ENCODE results near the gene UBIAD1. TPM values are rescaled to one million over a fixed set of nuclear protein-coding genes. Genes with fewer than 3 reads are reported as not detected.

UBIAD1 gene, protein sequence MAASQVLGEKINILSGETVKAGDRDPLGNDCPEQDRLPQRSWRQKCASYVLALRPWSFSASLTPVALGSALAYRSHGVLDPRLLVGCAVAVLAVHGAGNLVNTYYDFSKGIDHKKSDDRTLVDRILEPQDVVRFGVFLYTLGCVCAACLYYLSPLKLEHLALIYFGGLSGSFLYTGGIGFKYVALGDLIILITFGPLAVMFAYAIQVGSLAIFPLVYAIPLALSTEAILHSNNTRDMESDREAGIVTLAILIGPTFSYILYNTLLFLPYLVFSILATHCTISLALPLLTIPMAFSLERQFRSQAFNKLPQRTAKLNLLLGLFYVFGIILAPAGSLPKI
- 9.4 to 11.9 TPM (median 10.5 TPM) in 3 replicates for total RNA-seq
- long read RNA-seq, transcript UBIAD1-202 (2 exons, 3,646 nt) = major isoform, 36 of 41 reads
- long read RNA-seq, partial matches to known transcripts = 0 of 41 reads
- long read RNA-seq, other reads (novel, unspliced or antisense) = 5 of 41 reads

- TF ChIP-seq, protein P1, sequence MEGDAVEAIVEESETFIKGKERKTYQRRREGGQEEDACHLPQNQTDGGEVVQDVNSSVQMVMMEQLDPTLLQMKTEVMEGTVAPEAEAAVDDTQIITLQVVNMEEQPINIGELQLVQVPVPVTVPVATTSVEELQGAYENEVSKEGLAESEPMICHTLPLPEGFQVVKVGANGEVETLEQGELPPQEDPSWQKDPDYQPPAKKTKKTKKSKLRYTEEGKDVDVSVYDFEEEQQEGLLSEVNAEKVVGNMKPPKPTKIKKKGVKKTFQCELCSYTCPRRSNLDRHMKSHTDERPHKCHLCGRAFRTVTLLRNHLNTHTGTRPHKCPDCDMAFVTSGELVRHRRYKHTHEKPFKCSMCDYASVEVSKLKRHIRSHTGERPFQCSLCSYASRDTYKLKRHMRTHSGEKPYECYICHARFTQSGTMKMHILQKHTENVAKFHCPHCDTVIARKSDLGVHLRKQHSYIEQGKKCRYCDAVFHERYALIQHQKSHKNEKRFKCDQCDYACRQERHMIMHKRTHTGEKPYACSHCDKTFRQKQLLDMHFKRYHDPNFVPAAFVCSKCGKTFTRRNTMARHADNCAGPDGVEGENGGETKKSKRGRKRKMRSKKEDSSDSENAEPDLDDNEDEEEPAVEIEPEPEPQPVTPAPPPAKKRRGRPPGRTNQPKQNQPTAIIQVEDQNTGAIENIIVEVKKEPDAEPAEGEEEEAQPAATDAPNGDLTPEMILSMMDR (IDR thresholded peaks at IDR 0.05) = peak; percentile 38
- peak within 1 kb of the TSS; percentile 89 for H3K4me3 Mint-ChIP-seq (ENCODE audit: unreplicated experiment)
- peak within 1 kb of the TSS; percentile 90 for H3K27ac Mint-ChIP-seq (ENCODE audit: unreplicated experiment)
- H3K4me1 Mint-ChIP-seq (ENCODE audit: low read depth) = peaks cover 26% of the 10 kb centered on the region
- H3K36me3 Mint-ChIP-seq (ENCODE audit: low read depth) = peaks cover 3% of the 10 kb centered on the region
- no peaks in the 10 kb centered on the region for H3K27me3 Mint-ChIP-seq (ENCODE audit: low read depth)
- no peaks in the 10 kb centered on the region for H3K9me3 Mint-ChIP-seq (ENCODE audit: low read depth)
- no peak for DNase-seq (ENCODE audit: low spot score)
These were observed at the start of gene UBIAD1 for GRCh38 chr1:11272832-11273594. TSS of gene UBIAD1 (plus strand) at chr1:11273198. CDS start at chr1:11273532, 334 bp downstream.

- H3K9me3 Mint-ChIP-seq (ENCODE audit: low read depth) = no peaks in the 10 kb centered on the region
- peaks cover 6% of the 10 kb centered on the region for H3K4me1 Mint-ChIP-seq (ENCODE audit: low read depth)
- no peak for DNase-seq (ENCODE audit: low spot score)
- peaks cover 48% of the 10 kb centered on the region for H3K36me3 Mint-ChIP-seq (ENCODE audit: low read depth)
- peak overlapping the region; percentile 14 for H3K27ac Mint-ChIP-seq (ENCODE audit: unreplicated experiment)
- no peaks in the 10 kb centered on the region for H3K27me3 Mint-ChIP-seq (ENCODE audit: low read depth)
- TF ChIP-seq, protein P1 (IDR thresholded peaks at IDR 0.05) = no peak
- H3K4me3 Mint-ChIP-seq (ENCODE audit: unreplicated experiment) = no peak overlapping the region
These were observed 45.6 kb upstream of the UBIAD1 start for GRCh38 chr1:11227106-11228077.

DNA sequence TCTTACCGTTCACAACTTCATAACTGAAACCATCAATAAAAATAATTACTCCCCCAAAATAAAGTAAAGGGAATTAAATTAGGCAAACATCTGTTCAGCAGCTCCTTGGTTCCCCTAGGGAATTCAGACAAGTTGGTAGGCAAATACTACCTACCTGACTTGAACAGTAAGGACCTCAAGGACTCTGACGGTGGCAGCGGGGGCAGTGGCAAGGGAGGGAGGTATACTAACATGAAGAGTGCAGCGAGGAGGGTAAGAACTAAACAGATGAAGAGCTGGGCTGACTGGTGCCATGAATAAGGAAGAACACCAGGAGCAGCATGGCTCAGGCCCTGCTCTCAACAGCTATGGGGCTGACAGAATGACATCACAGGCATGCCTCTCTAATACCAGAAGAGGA, 43.8 kb upstream of the UBIAD1 start:
- Mint-ChIP-seq H3K36me3 (ENCODE audit: low read depth) (peaks cover 55% of the 10 kb centered on the region), H3K27ac (ENCODE audit: unreplicated experiment) (no peak overlapping the region), H3K4me3 (ENCODE audit: unreplicated experiment) (no peak overlapping the region), H3K4me1 (ENCODE audit: low read depth) (peaks cover 6% of the 10 kb centered on the region), H3K27me3 (ENCODE audit: low read depth) (no peaks in the 10 kb centered on the region), H3K9me3 (ENCODE audit: low read depth) (no peaks in the 10 kb centered on the region)
- TF ChIP-seq, protein P1 (IDR thresholded peaks at IDR 0.05) = no peak
- DNase-seq (ENCODE audit: low spot score) = no peak

- TF ChIP-seq, protein P1 (IDR thresholded peaks at IDR 0.05) = no peak
- no peak overlapping the region for H3K4me3 Mint-ChIP-seq (ENCODE audit: unreplicated experiment)
- no peaks in the 10 kb centered on the region for H3K4me1 Mint-ChIP-seq (ENCODE audit: low read depth)
- no peaks in the 10 kb centered on the region for H3K27me3 Mint-ChIP-seq (ENCODE audit: low read depth)
- peaks cover 49% of the 10 kb centered on the region for H3K36me3 Mint-ChIP-seq (ENCODE audit: low read depth)
- no peak overlapping the region for H3K27ac Mint-ChIP-seq (ENCODE audit: unreplicated experiment)
- no peaks in the 10 kb centered on the region for H3K9me3 Mint-ChIP-seq (ENCODE audit: low read depth)
- no peak for DNase-seq (ENCODE audit: low spot score)
These were observed 39.8 kb upstream of the UBIAD1 start for GRCh38 chr1:11233208-11233607.

Data from chondrocyte (in vitro differentiated cells).